ENCODE measurements around the gene BPIFB2.

BPIFB2 gene

DNA sequence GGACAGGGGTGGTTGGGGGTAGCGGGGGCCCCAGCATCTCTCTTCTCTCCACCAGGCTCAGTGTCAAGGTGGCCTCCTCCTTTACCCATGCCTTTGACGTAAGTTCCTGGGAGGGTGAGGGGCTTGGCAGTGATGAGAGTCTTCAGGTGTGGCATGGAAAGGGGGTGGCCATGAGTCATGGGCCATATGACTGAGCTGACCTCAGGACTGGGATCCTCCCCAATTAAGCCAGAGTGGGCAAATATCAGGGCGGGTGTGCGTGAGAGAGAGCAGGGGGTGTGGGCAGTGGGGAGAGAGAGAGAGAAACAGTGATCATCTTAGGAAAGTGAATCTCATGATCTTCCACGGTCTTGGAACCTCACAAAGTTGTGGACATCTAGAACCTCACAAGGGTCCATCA is 63.7 kb downstream of the BPIFB2 start:
- no peak for DNase-seq (ENCODE audit: low read depth)

DNA sequence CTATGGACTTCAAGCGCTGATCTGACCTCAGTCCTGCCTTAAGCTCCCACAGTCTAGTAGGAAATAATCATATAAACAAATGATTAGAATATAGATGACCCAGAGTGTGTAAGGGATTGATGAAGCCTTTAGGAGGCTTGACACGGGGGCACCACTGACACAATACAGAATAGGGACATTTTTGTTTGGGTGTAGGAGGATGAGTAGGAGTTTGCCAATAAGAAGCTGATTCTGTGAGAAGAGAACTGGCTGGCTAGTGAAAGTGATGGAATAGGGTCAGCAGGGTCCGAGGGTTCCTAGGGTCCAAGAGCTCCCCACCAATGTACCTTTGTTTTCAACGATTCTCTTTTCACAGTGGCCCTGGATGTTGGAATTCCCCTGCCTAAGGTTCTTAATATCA is 64.9 kb downstream of the BPIFB2 start:
- DNase-seq (ENCODE audit: low read depth), result no peak

DNA sequence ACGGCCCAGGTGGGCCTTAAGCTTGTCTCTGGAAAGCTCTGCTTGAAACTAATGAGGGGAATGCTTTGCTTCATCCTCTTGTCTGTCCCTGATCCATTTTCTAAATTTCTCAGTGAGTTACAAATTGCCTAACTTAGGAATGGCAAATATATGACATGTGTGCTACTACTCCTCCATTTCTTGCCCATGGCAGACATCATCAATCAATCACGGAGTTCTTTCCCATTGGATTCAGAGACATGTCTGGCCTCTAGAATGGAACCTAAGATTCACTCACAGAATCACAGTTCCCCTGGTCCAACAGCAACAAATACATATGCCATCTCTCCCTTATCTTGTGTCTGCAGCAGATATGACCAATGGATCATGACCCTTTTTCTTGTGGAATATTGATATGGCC is 65.3 kb downstream of the BPIFB2 start:
- no peak for DNase-seq (ENCODE audit: low read depth)
